HEK293 (cell line): ENCODE results near the gene RANGAP1.
A peak's percentile ranks its signal among the peaks of the same experiment; 100 is the strongest.

Experiments used
- GLI4 ChIP-seq: fragments of 450-650 bp; formaldehyde crosslinking; IDR thresholded peaks from 2 replicates; pipeline ENCODE4 v1.5.1; 2016; ENCODE audit warnings: missing biosample characterization, missing genetic modification characterization
- HOXA7 ChIP-seq: sonication (generic); formaldehyde crosslinking; IDR thresholded peaks from 2 replicates; pipeline ENCODE4 v1.8.1; 2022; ENCODE audit warnings: missing genetic modification reagents, borderline replicate concordance
- HOXD13 ChIP-seq: sonication (generic); formaldehyde crosslinking; IDR thresholded peaks from 2 replicates; pipeline ENCODE4 v1.8.0; 2022; ENCODE audit warnings: missing genetic modification reagents, borderline replicate concordance
- KLF9 ChIP-seq: fragments of 450-650 bp; formaldehyde crosslinking; IDR thresholded peaks from 2 replicates; pipeline ENCODE4 v1.5.1; 2016; ENCODE audit warnings: missing biosample characterization, missing genetic modification characterization, low read depth
- PRDM1 ChIP-seq: fragments of 450-650 bp; formaldehyde crosslinking; IDR thresholded peaks from 2 replicates; pipeline ENCODE4; 2016; ENCODE audit warnings: missing biosample characterization, missing genetic modification characterization
- RBAK ChIP-seq: fragments of 450-650 bp; formaldehyde crosslinking; IDR thresholded peaks from 2 replicates; pipeline ENCODE4 v1.5.1; 2016; ENCODE audit warnings: missing biosample characterization, missing genetic modification characterization
- TCF7L2 ChIP-seq: IDR thresholded peaks from 2 replicates; pipeline ENCODE4 v1.6.1; 2011; ENCODE audit warnings: low read depth, mild to moderate bottlenecking, inconsistent platforms, low read length, moderate library complexity, borderline replicate concordance
- ZFP69B ChIP-seq: fragments of 450-650 bp; formaldehyde crosslinking; IDR thresholded peaks from 2 replicates; pipeline ENCODE4 v1.5.1; 2016; ENCODE audit warnings: missing biosample characterization, missing genetic modification characterization
- ZNF10 ChIP-seq: fragments of 450-650 bp; formaldehyde crosslinking; IDR thresholded peaks from 2 replicates; pipeline ENCODE4 v1.5.1; 2017; ENCODE audit warnings: missing biosample characterization, missing genetic modification characterization
- ZNF114 ChIP-seq: fragments of 450-650 bp; formaldehyde crosslinking; IDR thresholded peaks from 2 replicates; pipeline ENCODE4 v1.5.0; 2017; ENCODE audit warnings: missing biosample characterization, missing genetic modification characterization
- ZNF157 ChIP-seq: fragments of 450-650 bp; formaldehyde crosslinking; IDR thresholded peaks from 2 replicates; pipeline ENCODE4 v1.5.1; 2016; ENCODE audit warnings: missing biosample characterization, missing genetic modification characterization
- ZNF16 ChIP-seq: fragments of 450-650 bp; formaldehyde crosslinking; IDR thresholded peaks from 2 replicates; pipeline ENCODE4 v1.5.1; 2016; ENCODE audit warnings: low read depth, missing biosample characterization, missing genetic modification characterization
- ZNF174 ChIP-seq: fragments of 450-650 bp; formaldehyde crosslinking; IDR thresholded peaks from 2 replicates; pipeline ENCODE4 v1.5.0; 2017; ENCODE audit warnings: missing biosample characterization, mild to moderate bottlenecking, missing genetic modification characterization
- ZNF175 ChIP-seq: fragments of 450-650 bp; formaldehyde crosslinking; IDR thresholded peaks from 2 replicates; pipeline ENCODE4 v1.5.1; 2016; ENCODE audit warnings: missing biosample characterization, missing genetic modification characterization
- ZNF19 ChIP-seq: fragments of 450-650 bp; formaldehyde crosslinking; IDR thresholded peaks from 2 replicates; pipeline ENCODE4; 2016; ENCODE audit warnings: missing biosample characterization, missing genetic modification characterization, low read depth
- ZNF214 ChIP-seq: fragments of 450-650 bp; formaldehyde crosslinking; IDR thresholded peaks from 2 replicates; pipeline ENCODE4 v1.5.1; 2017; ENCODE audit warnings: missing biosample characterization, mild to moderate bottlenecking, missing genetic modification characterization, borderline replicate concordance
- ZNF23 ChIP-seq: fragments of 450-650 bp; formaldehyde crosslinking; IDR thresholded peaks from 2 replicates; pipeline ENCODE4 v1.5.1; 2016; ENCODE audit warnings: missing biosample characterization, missing genetic modification characterization, borderline replicate concordance
- ZNF37A ChIP-seq: fragments of 450-650 bp; IDR thresholded peaks from 2 replicates; pipeline ENCODE4 v1.5.1; 2018; ENCODE audit warnings: missing biosample characterization, missing genetic modification characterization
- ZNF423 ChIP-seq: fragments of 450-650 bp; formaldehyde crosslinking; IDR thresholded peaks from 2 replicates; pipeline ENCODE4 v1.5.1; 2016; ENCODE audit warnings: missing biosample characterization, missing genetic modification characterization
- ZNF530 ChIP-seq: fragments of 450-650 bp; formaldehyde crosslinking; IDR thresholded peaks from 2 replicates; pipeline ENCODE4 v1.5.1; 2016; ENCODE audit warnings: low read depth, missing biosample characterization, missing genetic modification characterization
- ZNF560 ChIP-seq: fragments of 450-650 bp; formaldehyde crosslinking; IDR thresholded peaks from 2 replicates; pipeline ENCODE4 v1.5.1; 2017; ENCODE audit warnings: missing biosample characterization, missing genetic modification characterization, borderline replicate concordance
- ZNF596 ChIP-seq: fragments of 450-650 bp; IDR thresholded peaks from 2 replicates; pipeline ENCODE4 v1.5.0; 2018; ENCODE audit warnings: missing biosample characterization, mild to moderate bottlenecking, missing genetic modification characterization, moderate library complexity
- ZNF621 ChIP-seq: fragments of 450-650 bp; formaldehyde crosslinking; IDR thresholded peaks from 2 replicates; pipeline ENCODE4 v1.5.1; 2017; ENCODE audit warnings: missing biosample characterization, missing genetic modification characterization
- ZNF626 ChIP-seq: fragments of 450-650 bp; sonication (Bioruptor Pico); formaldehyde crosslinking; IDR thresholded peaks from 2 replicates; pipeline ENCODE4 v1.5.1; 2018; ENCODE audit warnings: missing biosample characterization, missing genetic modification characterization, inconsistent platforms
- ZNF658 ChIP-seq: fragments of 450-650 bp; formaldehyde crosslinking; IDR thresholded peaks from 2 replicates; pipeline ENCODE4; 2016; ENCODE audit warnings: missing biosample characterization, missing genetic modification characterization
- ZNF791 ChIP-seq: fragments of 450-650 bp; formaldehyde crosslinking; IDR thresholded peaks from 2 replicates; pipeline ENCODE4 v1.5.1; 2016; ENCODE audit warnings: missing biosample characterization, missing genetic modification characterization
- TF ChIP-seq, protein P1 (sequence below): fragments of 450-650 bp; formaldehyde crosslinking; IDR thresholded peaks from 2 replicates; pipeline ENCODE4 v1.5.1; 2017; ENCODE audit warnings: missing biosample characterization, missing genetic modification characterization
- TF ChIP-seq, protein P2 (sequence below): fragments of 450-650 bp; formaldehyde crosslinking; IDR thresholded peaks from 2 replicates; pipeline ENCODE4 v1.5.1; 2017; ENCODE audit warnings: missing biosample characterization, missing genetic modification characterization
- TF ChIP-seq, protein P3 (sequence below): fragments of 450-650 bp; formaldehyde crosslinking; optimal IDR thresholded peaks from 2 replicates; pipeline ENCODE3; 2016; ENCODE audit warnings: missing biosample characterization, mild to moderate bottlenecking, missing genetic modification characterization
- TF ChIP-seq, protein P4 (sequence below): fragments of 450-650 bp; formaldehyde crosslinking; IDR thresholded peaks from 2 replicates; pipeline ENCODE4 v1.5.1; 2017; ENCODE audit warnings: missing biosample characterization, missing genetic modification characterization
- TF ChIP-seq, protein P5 (sequence below): fragments of 450-650 bp; formaldehyde crosslinking; IDR thresholded peaks from 2 replicates; pipeline ENCODE4 v1.5.1; 2016; ENCODE audit warnings: missing biosample characterization, missing genetic modification characterization
- TF ChIP-seq, protein P6 (sequence below): fragments of 450-650 bp; formaldehyde crosslinking; IDR thresholded peaks from 2 replicates; pipeline ENCODE4 v1.5.1; 2016; ENCODE audit warnings: missing biosample characterization, missing genetic modification characterization

The RANGAP1 gene

DNA sequence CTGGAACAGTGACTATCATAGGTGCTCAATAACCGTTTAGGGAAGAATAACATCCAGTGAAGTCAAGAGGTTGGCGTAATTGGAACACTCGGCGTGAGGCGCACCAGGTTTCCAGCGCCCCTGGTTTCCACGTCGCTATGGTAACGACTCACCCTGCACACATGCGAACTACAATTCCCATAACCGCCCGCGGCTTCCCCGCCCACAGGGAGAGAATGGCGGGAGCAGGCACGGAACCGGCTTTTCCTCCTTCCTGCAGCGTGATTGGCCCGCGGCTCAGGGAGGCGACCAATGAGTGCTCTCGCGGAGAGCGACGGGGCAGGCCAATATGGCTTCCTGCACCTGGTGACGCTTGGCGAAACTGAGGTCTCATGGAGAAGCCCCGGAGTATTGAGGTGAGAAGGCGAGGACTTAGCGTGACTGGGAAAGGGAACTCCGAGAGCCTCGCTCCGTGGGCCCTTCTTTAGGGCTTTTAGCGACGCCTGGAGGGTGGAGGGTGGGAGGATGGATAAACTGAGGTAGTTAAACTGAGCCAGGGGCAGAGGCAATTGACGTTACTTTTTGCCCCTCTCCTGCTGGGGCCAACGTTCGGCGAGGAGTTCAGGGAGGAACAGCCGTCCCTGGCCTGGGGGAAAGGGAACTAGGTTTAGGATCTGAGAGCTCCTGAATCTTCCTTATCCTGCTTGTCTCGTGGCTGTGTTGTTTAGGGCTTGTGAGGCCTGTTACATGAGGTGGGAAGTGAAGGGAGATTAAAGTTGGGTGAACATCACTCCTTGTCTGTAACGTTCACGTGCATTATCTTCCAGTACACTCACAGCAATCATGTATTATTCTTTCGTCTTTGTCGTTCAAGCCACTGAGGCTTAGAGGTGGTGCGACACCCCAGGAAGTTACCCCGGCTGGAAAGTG, 80.7 kb downstream of the RANGAP1 start, which contains the start of gene L3MBTL2 (continued):
- no peak for TF ChIP-seq PRDM1 (tag by site-specific recombination)
- TF ChIP-seq ZNF175 (tag by site-specific recombination), result no peak
- TF ChIP-seq, protein P1, sequence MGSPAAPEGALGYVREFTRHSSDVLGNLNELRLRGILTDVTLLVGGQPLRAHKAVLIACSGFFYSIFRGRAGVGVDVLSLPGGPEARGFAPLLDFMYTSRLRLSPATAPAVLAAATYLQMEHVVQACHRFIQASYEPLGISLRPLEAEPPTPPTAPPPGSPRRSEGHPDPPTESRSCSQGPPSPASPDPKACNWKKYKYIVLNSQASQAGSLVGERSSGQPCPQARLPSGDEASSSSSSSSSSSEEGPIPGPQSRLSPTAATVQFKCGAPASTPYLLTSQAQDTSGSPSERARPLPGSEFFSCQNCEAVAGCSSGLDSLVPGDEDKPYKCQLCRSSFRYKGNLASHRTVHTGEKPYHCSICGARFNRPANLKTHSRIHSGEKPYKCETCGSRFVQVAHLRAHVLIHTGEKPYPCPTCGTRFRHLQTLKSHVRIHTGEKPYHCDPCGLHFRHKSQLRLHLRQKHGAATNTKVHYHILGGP (tag by site-specific recombination), result no peak
- no peak for TF ChIP-seq ZNF174 (tag by site-specific recombination)
- no peak for TF ChIP-seq ZNF23
- no peak; the same call in 1 of the 2 replicates for TF ChIP-seq ZFP69B
- no peak for TF ChIP-seq ZNF530
- no peak for TF ChIP-seq ZNF16 (tag by site-specific recombination)
- TF ChIP-seq, protein P2, sequence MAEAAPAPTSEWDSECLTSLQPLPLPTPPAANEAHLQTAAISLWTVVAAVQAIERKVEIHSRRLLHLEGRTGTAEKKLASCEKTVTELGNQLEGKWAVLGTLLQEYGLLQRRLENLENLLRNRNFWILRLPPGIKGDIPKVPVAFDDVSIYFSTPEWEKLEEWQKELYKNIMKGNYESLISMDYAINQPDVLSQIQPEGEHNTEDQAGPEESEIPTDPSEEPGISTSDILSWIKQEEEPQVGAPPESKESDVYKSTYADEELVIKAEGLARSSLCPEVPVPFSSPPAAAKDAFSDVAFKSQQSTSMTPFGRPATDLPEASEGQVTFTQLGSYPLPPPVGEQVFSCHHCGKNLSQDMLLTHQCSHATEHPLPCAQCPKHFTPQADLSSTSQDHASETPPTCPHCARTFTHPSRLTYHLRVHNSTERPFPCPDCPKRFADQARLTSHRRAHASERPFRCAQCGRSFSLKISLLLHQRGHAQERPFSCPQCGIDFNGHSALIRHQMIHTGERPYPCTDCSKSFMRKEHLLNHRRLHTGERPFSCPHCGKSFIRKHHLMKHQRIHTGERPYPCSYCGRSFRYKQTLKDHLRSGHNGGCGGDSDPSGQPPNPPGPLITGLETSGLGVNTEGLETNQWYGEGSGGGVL, result no peak
- TF ChIP-seq, protein P3, sequence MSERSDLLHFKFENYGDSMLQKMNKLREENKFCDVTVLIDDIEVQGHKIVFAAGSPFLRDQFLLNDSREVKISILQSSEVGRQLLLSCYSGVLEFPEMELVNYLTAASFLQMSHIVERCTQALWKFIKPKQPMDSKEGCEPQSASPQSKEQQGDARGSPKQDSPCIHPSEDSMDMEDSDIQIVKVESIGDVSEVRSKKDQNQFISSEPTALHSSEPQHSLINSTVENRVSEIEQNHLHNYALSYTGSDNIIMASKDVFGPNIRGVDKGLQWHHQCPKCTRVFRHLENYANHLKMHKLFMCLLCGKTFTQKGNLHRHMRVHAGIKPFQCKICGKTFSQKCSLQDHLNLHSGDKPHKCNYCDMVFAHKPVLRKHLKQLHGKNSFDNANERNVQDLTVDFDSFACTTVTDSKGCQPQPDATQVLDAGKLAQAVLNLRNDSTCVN (tag by site-specific recombination), result peak; percentile 28
- TF ChIP-seq, protein P4, sequence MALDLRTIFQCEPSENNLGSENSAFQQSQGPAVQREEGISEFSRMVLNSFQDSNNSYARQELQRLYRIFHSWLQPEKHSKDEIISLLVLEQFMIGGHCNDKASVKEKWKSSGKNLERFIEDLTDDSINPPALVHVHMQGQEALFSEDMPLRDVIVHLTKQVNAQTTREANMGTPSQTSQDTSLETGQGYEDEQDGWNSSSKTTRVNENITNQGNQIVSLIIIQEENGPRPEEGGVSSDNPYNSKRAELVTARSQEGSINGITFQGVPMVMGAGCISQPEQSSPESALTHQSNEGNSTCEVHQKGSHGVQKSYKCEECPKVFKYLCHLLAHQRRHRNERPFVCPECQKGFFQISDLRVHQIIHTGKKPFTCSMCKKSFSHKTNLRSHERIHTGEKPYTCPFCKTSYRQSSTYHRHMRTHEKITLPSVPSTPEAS, result 0 out of 2 replicates have a peak, but pooled peaks have one; percentile 68
- no peak for TF ChIP-seq ZNF214 (tag by site-specific recombination)
- TF ChIP-seq HOXD13, result no peak
- no peak for TF ChIP-seq RBAK (tag by site-specific recombination)
- TF ChIP-seq ZNF157 (tag by site-specific recombination), result no peak
- no peak for TF ChIP-seq ZNF560 (tag by site-specific recombination)
- peak; percentile 84 for TF ChIP-seq KLF9 (tag by site-specific recombination)
- TF ChIP-seq ZNF423 (tag by site-specific recombination), result no peak
- TF ChIP-seq ZNF19 (tag by site-specific recombination), result no peak
- no peak for TF ChIP-seq ZNF10 (tag by site-specific recombination)
- no peak for TF ChIP-seq ZNF658
- no peak for TF ChIP-seq HOXA7 (CRISPR knock-in tag)
- no peak for TF ChIP-seq ZNF791 (tag by site-specific recombination)
- TF ChIP-seq ZNF596 (tag by site-specific recombination), result no peak
- TF ChIP-seq, protein P5, sequence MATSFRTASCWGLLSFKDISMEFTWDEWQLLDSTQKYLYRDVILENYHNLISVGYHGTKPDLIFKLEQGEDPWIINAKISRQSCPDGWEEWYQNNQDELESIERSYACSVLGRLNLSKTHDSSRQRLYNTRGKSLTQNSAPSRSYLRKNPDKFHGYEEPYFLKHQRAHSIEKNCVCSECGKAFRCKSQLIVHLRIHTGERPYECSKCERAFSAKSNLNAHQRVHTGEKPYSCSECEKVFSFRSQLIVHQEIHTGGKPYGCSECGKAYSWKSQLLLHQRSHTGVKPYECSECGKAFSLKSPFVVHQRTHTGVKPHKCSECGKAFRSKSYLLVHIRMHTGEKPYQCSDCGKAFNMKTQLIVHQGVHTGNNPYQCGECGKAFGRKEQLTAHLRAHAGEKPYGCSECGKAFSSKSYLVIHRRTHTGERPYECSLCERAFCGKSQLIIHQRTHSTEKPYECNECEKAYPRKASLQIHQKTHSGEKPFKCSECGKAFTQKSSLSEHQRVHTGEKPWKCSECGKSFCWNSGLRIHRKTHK (tag by site-specific recombination), result no peak
- TF ChIP-seq GLI4 (tag by site-specific recombination), result no peak
- no peak for TF ChIP-seq ZNF114
- TF ChIP-seq ZNF37A (tag by site-specific recombination), result no peak
- no peak for TF ChIP-seq ZNF621 (tag by site-specific recombination)
- no peak for TF ChIP-seq ZNF626 (tag by site-specific recombination)
- TF ChIP-seq, protein P6, sequence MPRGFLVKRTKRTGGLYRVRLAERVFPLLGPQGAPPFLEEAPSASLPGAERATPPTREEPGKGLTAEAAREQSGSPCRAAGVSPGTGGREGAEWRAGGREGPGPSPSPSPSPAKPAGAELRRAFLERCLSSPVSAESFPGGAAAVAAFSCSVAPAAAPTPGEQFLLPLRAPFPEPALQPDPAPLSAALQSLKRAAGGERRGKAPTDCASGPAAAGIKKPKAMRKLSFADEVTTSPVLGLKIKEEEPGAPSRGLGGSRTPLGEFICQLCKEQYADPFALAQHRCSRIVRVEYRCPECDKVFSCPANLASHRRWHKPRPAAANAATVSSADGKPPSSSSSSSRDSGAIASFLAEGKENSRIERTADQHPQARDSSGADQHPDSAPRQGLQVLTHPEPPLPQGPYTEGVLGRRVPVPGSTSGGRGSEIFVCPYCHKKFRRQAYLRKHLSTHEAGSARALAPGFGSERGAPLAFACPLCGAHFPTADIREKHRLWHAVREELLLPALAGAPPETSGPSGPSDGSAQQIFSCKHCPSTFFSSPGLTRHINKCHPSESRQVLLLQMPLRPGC (tag by site-specific recombination), result no peak
- TF ChIP-seq TCF7L2, result no peak
